Stimulated activated CD8-positive, alpha-beta memory T cell treated with anti-CD3 and anti-CD28 coated beads, Interleukin-7, amount 100 ng/mL, for 48 hours (primary cell): ENCODE results near the gene HACD4.

Experiments
- DNase-seq, 2 donors: peaks; one replicate each; pipeline ENCODE4 v3.0.0-alpha.2; 2020; ENCODE audit warnings: low read depth in 1 of 2; ENCODE audit errors: extremely low read depth in 1 of 2

Gene HACD4

DNA sequence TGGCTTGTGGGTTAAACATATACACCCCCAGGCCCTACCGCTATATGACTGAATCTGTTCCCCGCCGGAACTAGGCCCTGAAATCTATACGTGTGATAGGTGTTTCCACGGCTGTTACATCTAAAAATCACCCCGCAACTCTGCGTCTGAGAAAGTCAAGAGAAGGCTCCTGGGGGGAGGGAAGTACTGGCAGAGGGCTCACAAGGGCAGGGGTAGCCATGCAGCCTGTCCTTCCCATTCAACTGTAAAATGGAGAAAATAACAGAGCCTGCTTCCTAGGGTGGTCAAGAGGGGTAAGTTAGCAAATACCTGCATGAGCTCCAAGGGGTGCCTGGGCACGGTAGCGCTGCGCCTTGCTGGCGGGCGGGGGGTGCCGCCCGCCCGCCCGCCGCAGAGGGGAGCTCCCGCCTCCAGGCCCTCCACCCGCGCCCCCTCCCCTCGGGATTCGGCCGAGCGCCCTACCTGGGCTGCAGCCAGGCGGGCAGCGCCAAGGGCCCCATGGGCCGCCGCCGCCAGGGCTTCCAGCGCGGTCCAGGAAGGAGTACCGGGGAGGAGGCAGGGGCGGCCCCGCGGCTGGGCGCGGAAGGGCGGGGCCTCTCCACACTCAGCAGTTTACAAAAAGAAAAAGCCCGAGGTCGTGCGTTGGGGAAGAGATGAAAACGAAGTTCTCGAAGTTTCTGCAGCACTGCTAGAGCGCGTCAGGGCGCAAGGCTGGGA lies at the start of gene HACD4:
Gene HACD4, minus strand, starts transcription at position 550 of the 717 bp plus-strand sequence. Its CDS starts 50 bp downstream, at position 500.
- peak; percentile 37 to 43 for DNase-seq

DNA sequence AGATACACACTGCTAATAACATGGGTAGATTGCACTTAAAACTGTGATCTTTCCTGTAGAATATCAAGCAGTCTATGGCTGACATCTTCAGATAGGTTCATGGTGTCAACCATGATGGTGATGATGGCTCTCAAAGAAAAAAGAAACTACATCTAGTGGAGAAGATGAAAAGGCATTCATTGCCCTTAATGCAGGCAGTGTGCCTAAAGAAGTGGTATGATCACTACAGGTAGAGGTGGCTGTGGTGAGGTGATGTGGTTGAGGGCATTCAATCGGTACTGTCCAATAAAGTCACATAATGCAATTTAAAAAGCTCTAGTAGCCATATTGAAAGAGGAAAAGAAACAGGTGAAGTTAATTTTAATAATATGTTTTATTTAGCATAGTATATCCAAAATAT lies 49.4 kb upstream of the HACD4 start:
- DNase-seq, result no peak

DNA sequence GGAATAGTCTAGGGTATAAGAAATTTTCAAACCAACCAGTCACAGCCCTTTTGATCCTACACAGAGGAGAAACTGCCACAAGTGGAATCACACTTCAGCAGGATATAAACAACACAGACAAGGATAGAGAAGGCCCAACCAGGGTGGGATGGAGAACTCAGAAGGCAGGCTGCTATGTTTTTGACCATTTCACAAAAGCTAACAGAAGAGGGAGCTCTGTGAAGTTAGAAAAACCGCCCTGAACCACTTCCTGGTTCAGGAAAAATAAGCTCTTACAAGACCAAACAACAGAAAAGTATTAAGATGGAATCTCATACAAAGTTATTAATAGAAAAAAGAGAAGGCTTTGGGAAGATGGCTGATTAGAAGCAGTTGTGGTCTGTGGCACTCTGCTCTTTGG lies 47.3 kb upstream of the HACD4 start:
- DNase-seq, result no peak

DNA sequence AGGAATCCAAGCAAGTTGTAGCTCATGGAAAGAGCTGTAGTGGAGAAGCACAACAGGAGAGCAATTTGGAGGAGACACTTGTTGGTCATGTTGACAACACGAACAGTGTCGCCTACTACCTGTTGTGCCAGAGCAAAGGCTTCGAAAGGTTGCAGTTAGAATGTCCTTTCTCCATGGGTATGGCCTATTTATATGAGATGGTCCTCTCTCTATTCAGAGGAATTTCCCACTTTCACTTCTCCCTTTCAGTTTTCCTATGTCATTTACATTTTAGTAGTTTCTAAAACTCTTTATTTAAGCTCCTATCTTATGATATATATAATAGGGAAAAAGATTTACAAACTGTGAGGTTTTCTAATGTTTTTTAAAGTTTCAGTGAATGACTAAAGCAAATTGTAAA lies 46.3 kb upstream of the HACD4 start, which contains the start of gene IFNB1:
Gene IFNB1, minus strand, starts transcription at position 162 of the 400 bp plus-strand sequence. Its CDS starts 73 bp downstream, at position 89.
- DNase-seq, result no peak

DNA sequence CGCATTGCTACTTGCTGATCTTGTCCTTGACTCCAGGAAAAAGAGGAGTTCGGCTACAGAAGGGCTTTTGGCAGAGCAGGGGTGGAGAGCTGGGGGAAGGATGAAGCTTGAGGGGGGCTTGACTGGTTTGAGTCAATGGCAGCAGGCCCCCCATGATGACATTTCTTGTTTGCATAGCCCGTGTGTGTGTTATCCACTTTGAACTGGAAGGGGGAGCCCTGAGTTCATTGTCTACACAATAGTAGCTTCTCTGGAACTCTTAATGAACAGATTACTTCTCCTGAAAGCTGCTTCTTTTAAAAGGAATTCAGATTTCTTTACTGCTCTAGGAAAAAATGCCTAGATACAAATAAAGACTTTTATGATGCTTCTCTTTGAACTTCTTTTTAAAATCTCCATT lies 44.0 kb upstream of the HACD4 start:
- DNase-seq, result no peak

GRCh38 chr9:21070906-21071305 lies 39.5 kb upstream of the HACD4 start:
- DNase-seq, result no peak

DNA sequence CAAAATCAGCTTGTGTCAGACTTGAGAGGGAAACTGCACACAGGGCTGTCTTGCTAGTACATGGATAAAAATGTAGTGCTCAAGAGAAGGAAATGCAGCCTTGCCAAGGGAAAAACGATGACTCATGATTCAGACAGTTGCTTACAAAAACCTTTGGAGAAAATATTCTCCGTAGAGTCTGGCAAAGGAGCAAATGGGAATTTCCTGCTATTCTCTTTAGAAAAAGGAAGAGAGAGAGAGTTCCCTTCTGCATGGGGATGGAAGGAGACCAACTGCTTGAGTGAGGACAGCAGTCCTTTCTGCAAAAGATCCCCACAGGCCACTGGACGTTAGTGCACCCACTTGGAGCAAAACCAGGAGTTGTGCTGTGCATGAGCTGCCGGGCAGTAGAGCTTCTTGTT lies 38.7 kb upstream of the HACD4 start:
- no peak for DNase-seq

DNA sequence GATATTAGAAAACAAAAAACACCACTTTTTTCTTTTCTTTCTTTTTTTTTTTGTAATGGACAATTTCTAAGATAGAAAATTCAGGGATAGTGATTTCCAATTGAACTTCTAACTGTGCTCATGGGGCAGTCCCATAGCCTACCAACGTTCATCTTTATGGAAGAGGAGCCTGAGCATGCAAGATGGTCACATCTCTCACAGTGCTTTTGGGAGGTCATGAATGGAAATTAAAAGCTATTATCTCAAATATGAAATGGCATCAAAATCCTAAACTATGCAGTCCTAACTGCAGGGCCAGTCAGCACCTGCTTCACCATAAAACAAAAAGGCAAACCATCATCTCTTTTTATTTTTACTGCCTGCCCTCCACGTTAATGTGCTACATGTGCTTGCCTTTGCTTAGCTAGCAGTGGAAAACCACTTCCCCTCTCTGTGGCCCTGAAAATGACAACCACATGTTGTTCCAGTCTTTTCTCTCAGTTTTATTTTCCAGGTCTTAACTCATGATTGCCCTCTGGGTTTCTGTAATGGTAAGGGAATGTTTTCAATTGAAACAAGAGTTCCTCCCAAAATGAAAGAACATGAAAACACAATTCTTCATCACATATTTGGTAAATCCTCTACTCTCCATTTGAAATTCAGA lies 29.6 kb upstream of the HACD4 start:
- DNase-seq, result no peak

DNA sequence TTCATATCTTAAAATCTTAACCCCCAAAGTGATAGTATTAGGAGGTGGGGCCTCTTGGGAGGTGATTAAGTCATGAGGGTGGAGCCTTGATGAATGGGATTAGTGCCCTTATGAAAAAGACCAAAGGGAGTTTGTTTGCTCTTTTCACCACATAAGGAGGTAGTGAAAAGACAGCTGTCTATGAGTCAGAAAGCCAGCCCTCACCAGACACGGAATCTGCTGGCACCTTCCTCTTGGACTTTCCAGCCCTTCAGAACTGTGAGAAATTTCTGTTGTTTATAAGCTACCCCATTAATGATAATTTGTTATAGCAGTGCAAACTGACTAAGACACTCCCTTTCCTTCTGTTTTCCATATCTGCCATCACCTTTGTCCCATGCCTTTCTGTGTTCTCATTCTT lies 25.5 kb upstream of the HACD4 start:
- no peak for DNase-seq

GRCh38 chr9:21053851-21054250 lies 22.4 kb upstream of the HACD4 start:
- DNase-seq, result no peak

- DNase-seq, result no peak
Measured at GRCh38 chr9:21047281-21047691, 15.8 kb upstream of the HACD4 start.

DNA sequence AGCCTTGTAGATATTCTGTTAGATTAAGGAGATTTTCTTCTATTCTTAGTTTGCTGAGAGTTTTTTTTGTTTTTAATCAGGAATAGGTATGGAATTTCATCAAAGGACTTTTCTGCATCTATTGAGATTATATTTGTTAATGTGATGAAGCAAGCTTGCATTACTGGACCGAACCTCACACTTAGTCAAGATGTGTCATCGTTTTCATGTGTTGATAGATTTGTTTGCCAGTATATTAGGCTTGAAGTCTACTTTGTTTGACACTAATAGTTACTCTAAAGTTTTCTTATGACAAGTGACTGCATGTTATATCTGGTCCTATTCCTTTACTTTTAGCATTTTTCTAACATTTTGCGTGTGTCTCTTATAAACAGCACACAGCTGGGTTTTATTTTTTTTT lies 12.4 kb upstream of the HACD4 start:
- DNase-seq, result no peak

DNA sequence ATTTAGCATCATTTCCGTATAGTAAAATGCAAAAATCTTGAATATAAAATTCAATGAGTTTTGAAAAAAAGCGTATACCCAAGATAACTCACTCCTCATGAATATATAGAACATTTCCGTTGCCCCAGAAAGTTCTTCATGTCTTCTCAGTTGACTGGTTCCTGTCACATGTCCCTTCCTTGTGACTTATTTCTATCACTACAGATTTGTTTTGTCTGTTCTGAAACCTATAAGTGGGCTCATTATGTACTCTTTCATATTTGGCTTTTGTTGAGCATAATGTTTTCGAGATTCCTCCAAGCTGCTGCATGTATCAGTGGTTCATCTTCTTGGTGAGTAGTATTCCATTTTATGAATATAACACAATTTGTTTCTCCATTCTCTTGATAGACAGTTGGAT lies 11.0 kb upstream of the HACD4 start:
- no peak for DNase-seq

GRCh38 chr9:21039302-21039701 lies 7.9 kb upstream of the HACD4 start:
- DNase-seq, result no peak

- no peak for DNase-seq
Measured at GRCh38 chr9:21037278-21037677, 5.8 kb upstream of the HACD4 start.

- no peak for DNase-seq
Measured at GRCh38 chr9:21031808-21032183, 356 bp upstream of the HACD4 start.

DNA sequence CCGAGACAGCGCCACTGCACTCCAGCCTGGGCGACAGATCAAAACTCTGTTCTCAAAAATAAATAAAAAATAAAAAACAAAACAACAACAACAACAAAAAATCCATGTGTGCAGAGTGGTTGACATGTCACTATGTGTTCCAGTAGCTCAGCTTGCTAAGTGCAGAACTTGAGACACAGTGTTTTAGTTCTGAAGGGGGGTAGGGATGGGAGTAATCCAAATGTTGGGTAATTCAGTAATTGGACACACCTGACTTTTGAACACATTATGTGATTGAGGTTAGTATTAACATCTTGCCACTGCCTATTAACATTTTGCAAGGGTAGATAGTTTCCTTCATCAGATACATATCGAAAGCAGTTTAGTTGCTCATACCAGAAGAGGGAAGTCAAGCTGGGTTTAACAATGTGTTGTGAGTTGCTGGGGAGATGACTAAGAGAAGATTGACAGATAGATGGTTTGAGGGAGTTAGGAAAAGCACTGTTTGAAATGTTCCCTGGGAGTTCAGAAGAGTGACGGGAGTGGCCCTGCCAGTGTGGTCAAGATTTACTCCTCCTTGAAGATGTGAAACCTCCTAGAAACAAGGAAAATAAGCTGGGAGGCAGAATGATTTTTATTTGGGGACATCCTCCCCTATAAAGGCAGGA lies 928 bp downstream of the HACD4 start:
- peak in 1 of 2 donors; percentile 3 for DNase-seq

DNA sequence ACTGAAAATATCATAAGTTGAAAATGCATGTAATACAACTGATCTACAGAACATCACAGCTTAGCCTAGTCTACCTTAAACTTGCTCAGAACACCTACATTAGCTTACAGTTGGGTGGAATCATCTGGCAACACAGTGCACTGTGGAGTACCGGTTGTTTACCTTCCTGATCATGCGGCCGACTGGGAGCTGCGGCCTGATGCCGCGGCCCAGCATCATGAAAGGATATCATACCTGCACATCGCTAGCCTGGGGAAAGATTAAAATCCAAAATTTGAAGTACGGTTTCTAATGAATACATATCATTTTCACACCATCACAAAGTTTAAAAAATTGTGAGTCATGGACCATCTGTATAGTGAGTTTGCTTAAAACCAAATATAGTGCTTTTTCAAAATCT lies 1.8 kb downstream of the HACD4 start:
- no peak for DNase-seq

DNA sequence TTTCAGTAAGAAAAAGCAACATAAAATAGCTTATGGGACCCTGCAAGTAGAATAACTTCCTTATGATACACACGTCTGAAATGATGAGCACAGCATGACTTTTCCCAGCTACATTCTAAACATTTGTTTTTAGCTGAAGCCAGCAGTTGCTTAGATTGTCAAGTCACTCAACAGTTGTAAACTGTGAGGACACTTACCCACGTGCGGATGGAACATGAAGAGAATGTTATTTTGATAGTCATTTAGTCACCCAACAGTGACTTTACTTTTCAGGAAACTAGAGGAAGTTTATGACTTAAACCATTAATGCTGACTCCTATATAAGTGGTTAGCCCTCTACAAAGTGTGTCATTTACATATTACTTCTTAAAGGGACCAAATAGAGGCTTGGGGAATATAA lies 3.0 kb downstream of the HACD4 start:
- no peak for DNase-seq

DNA sequence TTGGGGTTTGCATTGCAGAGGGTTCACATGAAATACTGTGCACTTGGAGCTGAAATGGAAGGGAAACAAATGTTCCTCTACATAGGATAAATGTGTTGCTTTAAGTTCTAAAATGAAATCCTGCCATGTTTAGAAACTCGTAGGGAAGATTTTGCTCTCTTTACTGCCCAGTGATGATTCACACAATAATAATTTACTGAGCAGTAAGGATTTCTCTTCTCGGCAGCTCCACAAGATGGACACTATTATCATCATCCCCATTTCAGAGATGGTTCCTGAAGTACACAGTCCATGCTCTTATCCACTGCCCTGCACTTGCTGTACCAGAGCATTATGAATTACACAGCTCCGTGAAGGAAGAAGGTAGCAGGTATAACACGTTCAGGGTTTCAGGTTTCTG lies 4.1 kb downstream of the HACD4 start:
- DNase-seq, result no peak

GRCh38 chr9:21023861-21024260 lies 7.6 kb downstream of the HACD4 start:
- no peak for DNase-seq

DNA sequence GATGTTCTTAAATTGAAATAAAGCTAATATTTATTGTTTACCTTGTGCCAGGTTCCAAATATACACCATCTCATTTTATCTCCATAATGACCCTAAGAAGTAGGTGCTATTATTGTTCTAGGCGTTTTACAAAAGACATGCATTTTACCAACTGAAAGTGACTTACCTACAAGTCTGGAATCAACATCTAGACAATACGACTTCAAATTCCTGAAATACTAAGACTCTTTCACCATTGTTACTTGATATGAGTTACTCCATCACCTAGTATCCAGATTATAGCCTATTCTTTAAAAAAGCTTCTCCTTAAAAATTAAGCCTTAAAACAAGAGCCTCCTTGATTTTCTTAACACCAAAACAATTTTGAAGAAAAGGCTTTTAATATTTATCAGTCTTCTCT lies 13.3 kb downstream of the HACD4 start:
- DNase-seq, result no peak
